IPS-18c (cell line): ENCODE results near the gene BCAS3.

Experiments
- H3K4me3 ChIP-seq: 2 replicates; pipeline ENCODE4 v1.7.0; 2013; ENCODE audit warnings: low read depth, mild to moderate bottlenecking, low read length, moderate library complexity; ENCODE audit not compliant: insufficient read depth
- H3K9me3 ChIP-seq: one replicate; pipeline ENCODE4 v1.6.1; 2013; ENCODE audit warnings: mild to moderate bottlenecking, low read length, moderate library complexity; ENCODE audit not compliant: control insufficient read depth, insufficient read depth

BCAS3 gene

GRCh38 chr17:61382796-61383688 is 705.4 kb downstream of the BCAS3 start:
- H3K9me3 ChIP-seq: no peaks in the 10 kb centered on the region
- no peak overlapping the region for H3K4me3 ChIP-seq

GRCh38 chr17:61383689-61384201 is 706.1 kb downstream of the BCAS3 start:
- Histone ChIP-seq H3K4me3 (no peak overlapping the region), H3K9me3 (no peaks in the 10 kb centered on the region)

GRCh38 chr17:61384354-61384691 is 706.7 kb downstream of the BCAS3 start:
- Histone ChIP-seq H3K9me3 (no peaks in the 10 kb centered on the region), H3K4me3 (no peak overlapping the region)

GRCh38 chr17:61384692-61385576 is 707.3 kb downstream of the BCAS3 start:
- no peak overlapping the region for H3K4me3 ChIP-seq
- no peaks in the 10 kb centered on the region for H3K9me3 ChIP-seq

- Histone ChIP-seq H3K4me3 (no peak overlapping the region), H3K9me3 (no peaks in the 10 kb centered on the region)
Measured at GRCh38 chr17:61385577-61386236, 708.1 kb downstream of the BCAS3 start.

- Histone ChIP-seq H3K4me3 (no peak overlapping the region), H3K9me3 (no peaks in the 10 kb centered on the region)
Measured at GRCh38 chr17:61386251-61386650, 708.6 kb downstream of the BCAS3 start.

GRCh38 chr17:61387011-61387410 is 709.4 kb downstream of the BCAS3 start:
- H3K9me3 ChIP-seq: no peaks in the 10 kb centered on the region
- no peak overlapping the region for H3K4me3 ChIP-seq

GRCh38 chr17:61387511-61388305 is 710.1 kb downstream of the BCAS3 start:
- no peaks in the 10 kb centered on the region for H3K9me3 ChIP-seq
- H3K4me3 ChIP-seq: no peak overlapping the region

- H3K4me3 ChIP-seq: no peak overlapping the region
Measured at GRCh38 chr17:61388561-61389356, 711.1 kb downstream of the BCAS3 start.

GRCh38 chr17:61389670-61390478 is 712.2 kb downstream of the BCAS3 start:
- no peak overlapping the region for H3K4me3 ChIP-seq
- H3K9me3 ChIP-seq: no peaks in the 10 kb centered on the region

More at GRCh38 chr17:61388561-61389356, 711.1 kb downstream of the BCAS3 start:
- no peaks in the 10 kb centered on the region for H3K9me3 ChIP-seq

GRCh38 chr17:61390479-61390791 is 712.8 kb downstream of the BCAS3 start:
- Histone ChIP-seq H3K9me3 (no peaks in the 10 kb centered on the region), H3K4me3 (no peak overlapping the region)

GRCh38 chr17:61391595-61392291 is 714.1 kb downstream of the BCAS3 start:
- no peaks in the 10 kb centered on the region for H3K9me3 ChIP-seq
- no peak overlapping the region for H3K4me3 ChIP-seq

GRCh38 chr17:61392679-61393078 is 715.0 kb downstream of the BCAS3 start:
- Histone ChIP-seq H3K4me3 (no peak overlapping the region), H3K9me3 (no peaks in the 10 kb centered on the region)

- Histone ChIP-seq H3K4me3 (no peak overlapping the region), H3K9me3 (peaks cover 3% of the 10 kb centered on the region)
Measured at GRCh38 chr17:61393550-61393903, 715.9 kb downstream of the BCAS3 start.
